Panc1 (cell line): ENCODE data around the gene UACA. TPM values are rescaled to one million over a fixed set of nuclear protein-coding genes. Genes with fewer than 3 reads are reported as not detected.

Experiments used
- ATAC-seq: fragments of 200-7000 bp; cut with Tn5 transposase; 2 replicates; pipeline ENCODE4 v1.9.1; 2020; ENCODE audit warnings: mild to moderate bottlenecking, moderate library complexity
- BruUV-seq: library from RNA; stranded (reverse); fragments of 400-500 nt; replicated peaks from 2 replicates; lab custom pipeline; 2021; lab: Mats Ljungman, UMichigan
- CTCF ChIA-PET: fragments of 300-600 bp; sonication (Branson Sonifier 250); formaldehyde crosslinking; loops from one replicate; lab custom pipeline; 2022; ENCODE audit warnings: antibody characterized with exemption; lab: Charles Lee
- POLR2A ChIA-PET: fragments of 300-600 bp; sonication (Branson Sonifier 250); formaldehyde crosslinking; loops from one replicate; lab custom pipeline; 2022; ENCODE audit warnings: antibody characterized with exemption; lab: Charles Lee
- DNase-seq: peaks from one replicate; pipeline ENCODE4 v3.0.0-alpha.2; 2010; ENCODE audit warnings: low read depth, low spot score
- H3K27ac ChIP-seq: 2 replicates; pipeline ENCODE4 v1.5.1; 2011; ENCODE audit warnings: mild to moderate bottlenecking, low read length, inconsistent platforms
- H3K27me3 ChIP-seq: fragments of 200-500 bp; sonication (Bioruptor generic); 2 replicates; pipeline ENCODE4 v1.6.0; 2014; ENCODE audit warnings: low read length, inconsistent platforms; ENCODE audit not compliant: control insufficient read depth, insufficient read depth
- H3K36me3 ChIP-seq: fragments of 200-500 bp; sonication (Bioruptor generic); 2 replicates; pipeline ENCODE4 v1.5.1; 2014; ENCODE audit warnings: inconsistent platforms, mild to moderate bottlenecking, low read length, moderate library complexity; ENCODE audit not compliant: control insufficient read depth, insufficient read depth
- H3K4me1 ChIP-seq: 2 replicates; pipeline ENCODE4 v1.5.1; 2011; ENCODE audit warnings: inconsistent platforms, mild to moderate bottlenecking, low read length, moderate library complexity; ENCODE audit not compliant: control insufficient read depth, insufficient read depth
- H3K4me3 ChIP-seq, 2 experiments: 2 replicates each; pipeline ENCODE4 v1.5.1; 2011 to 2012; ENCODE audit warnings: low read depth in 2 of 2, low read length in 2 of 2, mild to moderate bottlenecking in 2 of 2, inconsistent platforms in 1 of 2, moderate library complexity in 1 of 2
- H3K9me3 ChIP-seq: fragments of 200-500 bp; sonication (Bioruptor generic); 2 replicates; pipeline ENCODE4 v1.5.1; 2014; ENCODE audit warnings: low read depth, mild to moderate bottlenecking, inconsistent platforms, low read length, moderate library complexity; ENCODE audit not compliant: control insufficient read depth, insufficient read depth
- POLR2AphosphoS5 ChIP-seq: IDR thresholded peaks from 2 replicates; pipeline ENCODE4 v1.6.1; 2012; ENCODE audit warnings: mild to moderate bottlenecking, low read depth, low read length, moderate library complexity
- SIN3A ChIP-seq: IDR thresholded peaks from 2 replicates; pipeline ENCODE4 v1.6.1; 2012; ENCODE audit warnings: low read depth, mild to moderate bottlenecking, low read length, moderate library complexity, borderline replicate concordance; ENCODE audit not compliant: insufficient read depth
- TCF7L2 ChIP-seq: IDR thresholded peaks from 2 replicates; pipeline ENCODE4 v1.6.1; 2011; ENCODE audit warnings: mild to moderate bottlenecking, low read depth, low read length, inconsistent platforms
- in situ Hi-C: cut with HindIII; loops from 2 replicates; pipeline ENCODE4 v1.10.0; 2016; ENCODE audit warnings: low sequenced_read_pairs, low pct_unique_long_range_greater_than_20kb
- intact Hi-C: fragments of 100-400 bp; cut with micrococcal nuclease; formaldehyde crosslinking; loops from one replicate; pipeline ENCODE4 v1.10.0; 2022; ENCODE audit not compliant: unreplicated experiment
- total RNA-seq: library from RNA; stranded (reverse); gene quantifications from one replicate; pipeline ENCODE4 v1.2.1, GENCODE V29; 2021; ENCODE audit not compliant: unreplicated experiment
- TF ChIP-seq, protein P1 (sequence below), 2 experiments: IDR thresholded peaks; 2 replicates each; pipeline ENCODE4 v1.6.1; 2011 to 2012; ENCODE audit warnings: low read depth in 2 of 2, control low read depth in 1 of 2, low read length in 1 of 2, mild to moderate bottlenecking in 1 of 2, moderate library complexity in 1 of 2; ENCODE audit not compliant: insufficient read depth in 1 of 2
- TF ChIP-seq, protein P2 (sequence below): fragments of 450-650 bp; IDR thresholded peaks from 2 replicates; pipeline ENCODE4 v1.5.1; 2017; ENCODE audit warnings: mild to moderate bottlenecking

The UACA gene
- total RNA-seq, 1 experiment from 2014 or later, result 303 TPM

DNA sequence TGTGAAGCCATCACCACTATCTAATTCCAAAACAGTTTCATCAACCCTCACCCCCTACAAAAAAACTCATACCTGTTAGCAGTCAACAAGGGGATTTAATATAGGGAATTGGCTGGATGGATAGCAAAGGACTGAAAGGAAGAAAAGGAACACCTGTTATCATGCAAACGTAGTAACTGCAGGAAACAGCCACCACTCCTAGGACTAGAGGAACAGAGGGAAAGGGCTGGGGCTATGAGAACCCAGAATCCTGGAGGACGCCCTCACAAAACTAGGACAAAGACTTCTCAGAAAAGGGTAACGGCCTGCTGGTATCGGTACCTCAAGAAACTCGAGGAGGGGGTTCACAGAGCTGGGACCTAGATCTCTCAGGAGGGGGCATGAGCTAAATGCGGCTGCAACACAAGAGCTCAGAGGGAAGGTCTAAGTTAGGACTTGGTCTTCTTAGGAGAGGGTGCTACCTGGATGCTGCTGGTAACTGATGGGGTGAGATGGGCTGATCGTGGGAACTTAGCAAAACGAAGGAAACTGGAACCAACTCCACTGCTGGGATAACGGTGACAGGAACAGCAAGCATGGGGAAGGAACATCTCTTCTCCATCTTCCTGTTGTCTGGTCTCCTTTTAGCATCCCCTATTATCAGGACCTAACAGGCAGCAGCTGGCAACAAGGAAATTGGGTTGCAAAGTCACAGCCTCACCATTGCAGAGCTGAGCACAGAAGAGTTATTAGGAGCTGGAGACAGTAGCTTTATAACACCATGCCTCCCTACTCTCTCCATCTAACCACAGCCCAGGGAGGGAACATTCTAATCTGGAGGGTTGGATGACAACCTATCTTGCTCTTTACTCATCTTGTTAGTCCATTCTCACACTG lies 147.7 kb downstream of the UACA start:
- intact Hi-C loops (no loop called here), in situ Hi-C loops (no loop called here)
- Histone ChIP-seq H3K9me3 (no peaks in the 10 kb centered on the region), H3K27me3 (no peaks in the 10 kb centered on the region), H3K27ac (no peak overlapping the region), H3K4me1 (peaks cover 4% of the 10 kb centered on the region; the same call in 1 of the 2 replicates), H3K36me3 (no peaks in the 10 kb centered on the region), H3K4me3 (no peak overlapping the region)
- CTCF ChIA-PET, result no interaction called here
- POLR2A ChIA-PET, result no interaction called here
- ATAC-seq (no peak), DNase-seq (no peak)
- no peak for TF ChIP-seq TCF7L2
- no peak for TF ChIP-seq POLR2AphosphoS5
- TF ChIP-seq, protein P1, sequence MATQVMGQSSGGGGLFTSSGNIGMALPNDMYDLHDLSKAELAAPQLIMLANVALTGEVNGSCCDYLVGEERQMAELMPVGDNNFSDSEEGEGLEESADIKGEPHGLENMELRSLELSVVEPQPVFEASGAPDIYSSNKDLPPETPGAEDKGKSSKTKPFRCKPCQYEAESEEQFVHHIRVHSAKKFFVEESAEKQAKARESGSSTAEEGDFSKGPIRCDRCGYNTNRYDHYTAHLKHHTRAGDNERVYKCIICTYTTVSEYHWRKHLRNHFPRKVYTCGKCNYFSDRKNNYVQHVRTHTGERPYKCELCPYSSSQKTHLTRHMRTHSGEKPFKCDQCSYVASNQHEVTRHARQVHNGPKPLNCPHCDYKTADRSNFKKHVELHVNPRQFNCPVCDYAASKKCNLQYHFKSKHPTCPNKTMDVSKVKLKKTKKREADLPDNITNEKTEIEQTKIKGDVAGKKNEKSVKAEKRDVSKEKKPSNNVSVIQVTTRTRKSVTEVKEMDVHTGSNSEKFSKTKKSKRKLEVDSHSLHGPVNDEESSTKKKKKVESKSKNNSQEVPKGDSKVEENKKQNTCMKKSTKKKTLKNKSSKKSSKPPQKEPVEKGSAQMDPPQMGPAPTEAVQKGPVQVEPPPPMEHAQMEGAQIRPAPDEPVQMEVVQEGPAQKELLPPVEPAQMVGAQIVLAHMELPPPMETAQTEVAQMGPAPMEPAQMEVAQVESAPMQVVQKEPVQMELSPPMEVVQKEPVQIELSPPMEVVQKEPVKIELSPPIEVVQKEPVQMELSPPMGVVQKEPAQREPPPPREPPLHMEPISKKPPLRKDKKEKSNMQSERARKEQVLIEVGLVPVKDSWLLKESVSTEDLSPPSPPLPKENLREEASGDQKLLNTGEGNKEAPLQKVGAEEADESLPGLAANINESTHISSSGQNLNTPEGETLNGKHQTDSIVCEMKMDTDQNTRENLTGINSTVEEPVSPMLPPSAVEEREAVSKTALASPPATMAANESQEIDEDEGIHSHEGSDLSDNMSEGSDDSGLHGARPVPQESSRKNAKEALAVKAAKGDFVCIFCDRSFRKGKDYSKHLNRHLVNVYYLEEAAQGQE (IDR thresholded peaks at IDR 0.05; ENCODE audit: insufficient read depth in 1 of 2, low read depth in 2 of 2, low read length in 1 of 2), result no peak
- no peak for TF ChIP-seq SIN3A
- TF ChIP-seq, protein P2, sequence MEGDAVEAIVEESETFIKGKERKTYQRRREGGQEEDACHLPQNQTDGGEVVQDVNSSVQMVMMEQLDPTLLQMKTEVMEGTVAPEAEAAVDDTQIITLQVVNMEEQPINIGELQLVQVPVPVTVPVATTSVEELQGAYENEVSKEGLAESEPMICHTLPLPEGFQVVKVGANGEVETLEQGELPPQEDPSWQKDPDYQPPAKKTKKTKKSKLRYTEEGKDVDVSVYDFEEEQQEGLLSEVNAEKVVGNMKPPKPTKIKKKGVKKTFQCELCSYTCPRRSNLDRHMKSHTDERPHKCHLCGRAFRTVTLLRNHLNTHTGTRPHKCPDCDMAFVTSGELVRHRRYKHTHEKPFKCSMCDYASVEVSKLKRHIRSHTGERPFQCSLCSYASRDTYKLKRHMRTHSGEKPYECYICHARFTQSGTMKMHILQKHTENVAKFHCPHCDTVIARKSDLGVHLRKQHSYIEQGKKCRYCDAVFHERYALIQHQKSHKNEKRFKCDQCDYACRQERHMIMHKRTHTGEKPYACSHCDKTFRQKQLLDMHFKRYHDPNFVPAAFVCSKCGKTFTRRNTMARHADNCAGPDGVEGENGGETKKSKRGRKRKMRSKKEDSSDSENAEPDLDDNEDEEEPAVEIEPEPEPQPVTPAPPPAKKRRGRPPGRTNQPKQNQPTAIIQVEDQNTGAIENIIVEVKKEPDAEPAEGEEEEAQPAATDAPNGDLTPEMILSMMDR, result no peak
- no TSS peak for BruUV-seq

DNA sequence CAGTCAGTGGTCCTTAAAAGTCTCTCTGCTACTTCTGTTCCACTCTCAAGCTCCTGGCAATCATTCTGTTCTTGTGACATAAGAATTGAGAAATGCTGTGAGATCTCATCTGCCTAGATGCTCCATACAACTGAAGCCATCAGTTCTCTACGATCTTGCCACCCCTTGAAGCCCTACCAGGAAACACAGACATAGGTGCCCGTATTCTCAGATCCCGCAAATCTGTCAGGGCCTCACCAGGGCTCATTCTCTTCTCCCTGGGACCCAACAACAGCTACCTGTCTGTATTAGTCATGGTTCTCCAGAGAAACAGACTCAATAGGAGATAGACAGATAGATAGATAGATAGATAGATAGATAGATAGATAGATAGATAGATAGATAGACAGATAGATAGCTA lies 149.1 kb downstream of the UACA start:
- Histone ChIP-seq H3K27me3 (no peaks in the 10 kb centered on the region), H3K9me3 (no peaks in the 10 kb centered on the region), H3K27ac (no peak overlapping the region), H3K36me3 (no peaks in the 10 kb centered on the region), H3K4me3 (no peak overlapping the region), H3K4me1 (peaks cover 4% of the 10 kb centered on the region; the same call in 1 of the 2 replicates)
- CTCF ChIA-PET, result no interaction called here
- ATAC-seq (no peak), DNase-seq (no peak)
- in situ Hi-C loops (no loop called here), intact Hi-C loops (no loop called here)
- no TSS peak for BruUV-seq
- POLR2A ChIA-PET, result no interaction called here
- TF ChIP-seq, protein P1 (IDR thresholded peaks at IDR 0.05; ENCODE audit: insufficient read depth in 1 of 2, low read depth in 2 of 2, low read length in 1 of 2), result no peak
- TF ChIP-seq POLR2AphosphoS5 (no peak), TCF7L2 (no peak), SIN3A (no peak)
- TF ChIP-seq, protein P2, result no peak
